Smooth muscle cell (in vitro differentiated cells): Measurements from ENCODE around the gene CRYGS. TPM values are rescaled to one million over a fixed set of nuclear protein-coding genes. Genes with fewer than 3 reads are reported as not detected.

Experiments
- DNase-seq: peaks from one replicate; lab custom pipeline; 2025; ENCODE audit not compliant: unreplicated experiment; lab: John Stamatoyannopoulos, UW
- H2AFZ ChIP-seq: fragments of 200-600 bp; sonication (generic); 2 replicates; pipeline ENCODE4 v1.6.0; 2016; ENCODE audit warnings: antibody characterized with exemption, low read depth, mild to moderate bottlenecking
- H3F3A ChIP-seq: fragments of 200-600 bp; sonication (generic); 2 replicates; pipeline ENCODE4 v1.6.0; 2017; ENCODE audit warnings: antibody characterized with exemption, low read depth
- H3K27ac ChIP-seq: fragments of 200-600 bp; sonication (generic); 2 replicates; pipeline ENCODE4 v1.5.1; 2016; ENCODE audit warnings: low read depth, mild to moderate bottlenecking
- H3K27me3 ChIP-seq: fragments of 200-600 bp; sonication (generic); 2 replicates; pipeline ENCODE4 v1.6.1; 2016; ENCODE audit warnings: low read depth, mild to moderate bottlenecking
- H3K36me3 ChIP-seq: fragments of 200-600 bp; sonication (generic); 2 replicates; pipeline ENCODE4 v1.5.1; 2016; ENCODE audit warnings: low read depth
- H3K4me1 ChIP-seq: fragments of 200-600 bp; sonication (generic); 2 replicates; pipeline ENCODE4 v1.5.1; 2016; ENCODE audit warnings: low read depth
- H3K4me2 ChIP-seq: fragments of 200-600 bp; sonication (generic); 2 replicates; pipeline ENCODE4 v1.6.0; 2016; ENCODE audit warnings: mild to moderate bottlenecking
- H3K4me3 ChIP-seq: fragments of 200-600 bp; sonication (generic); 2 replicates; pipeline ENCODE4 v1.5.1; 2016; ENCODE audit warnings: mild to moderate bottlenecking
- H3K79me2 ChIP-seq: fragments of 200-600 bp; sonication (generic); 2 replicates; pipeline ENCODE4 v1.6.0; 2016; ENCODE audit warnings: low read depth, mild to moderate bottlenecking
- H3K9ac ChIP-seq: fragments of 200-600 bp; sonication (generic); 2 replicates; pipeline ENCODE4 v1.6.0; 2016; ENCODE audit warnings: low read depth
- H3K9me3 ChIP-seq: fragments of 200-600 bp; sonication (generic); replicated peaks from 2 replicates; pipeline ENCODE4 v1.5.1; 2016; ENCODE audit warnings: low read depth
- H4K20me1 ChIP-seq: fragments of 200-600 bp; sonication (generic); 2 replicates; pipeline ENCODE4 v1.6.0; 2016; ENCODE audit warnings: low read depth
- WGBS: methylation state at CpG from one replicate; pipeline ENCODE4 v1.1.7; 2016; ENCODE audit warnings: low lambda C conversion rate; 5-methylcytosine and 5-hydroxymethylcytosine counted together
- polyA plus RNA-seq: library from polyadenylated mRNA; unstranded; fragments of >200 nt; fragmentation: Nextera tagmentation; extraction: Ambion mirVana; gene quantifications from 2 replicates; pipeline ENCODE4 v1.2.1, GENCODE V29; 2016
- total RNA-seq: library from RNA; depleted of rRNA; stranded (reverse); fragments of >200 nt; gene quantifications from 2 replicates; pipeline ENCODE4 v1.2.3, GENCODE V29; 2014
- TF ChIP-seq, protein P1 (sequence below): fragments of 200-600 bp; sonication (generic); IDR thresholded peaks from 2 replicates; pipeline ENCODE4 v1.5.1; 2017; ENCODE audit warnings: borderline replicate concordance, mild to moderate bottlenecking, antibody characterized with exemption; ENCODE audit not compliant: insufficient read depth, poor library complexity, severe bottlenecking

The CRYGS gene
- total and polyA plus RNA-seq, 2 experiments from 2014 or later = 5.5 to 6.6 TPM

DNA sequence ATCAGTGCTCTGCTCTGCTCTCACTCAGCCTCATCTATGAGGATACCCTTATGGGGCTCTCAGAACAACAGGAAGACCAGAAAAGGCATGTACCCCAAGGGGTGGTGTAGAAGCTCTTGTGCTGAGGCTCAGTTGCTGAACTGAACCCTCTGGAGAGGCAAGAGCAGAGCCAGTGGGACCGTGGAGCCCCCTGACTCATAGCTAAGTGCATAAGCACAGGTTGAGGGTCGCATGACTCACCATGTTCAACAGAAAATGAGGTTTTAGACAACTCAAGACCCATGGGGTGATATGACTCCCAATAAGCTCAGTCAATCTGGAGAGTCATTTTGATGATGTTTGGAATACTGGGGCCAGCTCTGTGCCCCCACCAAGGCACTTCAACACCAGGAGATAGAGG lies 37.3 kb downstream of the CRYGS start:
- Histone ChIP-seq H4K20me1 (no peaks in the 10 kb centered on the region), H3K79me2 (no peaks in the 10 kb centered on the region), H3K4me3 (no peak overlapping the region), H3F3A (no peaks in the 10 kb centered on the region), H3K36me3 (no peaks in the 10 kb centered on the region), H3K9ac (no peak overlapping the region), H3K27ac (no peak overlapping the region), H3K4me2 (no peak overlapping the region), H3K4me1 (peaks cover 9% of the 10 kb centered on the region), H2AFZ (no peak overlapping the region), H3K27me3 (peaks cover 6% of the 10 kb centered on the region), H3K9me3 (no peaks in the 10 kb centered on the region)
- 81% methylated on average over 2 of the region's 2 CpGs for WGBS
- no peak for DNase-seq
- TF ChIP-seq, protein P1, sequence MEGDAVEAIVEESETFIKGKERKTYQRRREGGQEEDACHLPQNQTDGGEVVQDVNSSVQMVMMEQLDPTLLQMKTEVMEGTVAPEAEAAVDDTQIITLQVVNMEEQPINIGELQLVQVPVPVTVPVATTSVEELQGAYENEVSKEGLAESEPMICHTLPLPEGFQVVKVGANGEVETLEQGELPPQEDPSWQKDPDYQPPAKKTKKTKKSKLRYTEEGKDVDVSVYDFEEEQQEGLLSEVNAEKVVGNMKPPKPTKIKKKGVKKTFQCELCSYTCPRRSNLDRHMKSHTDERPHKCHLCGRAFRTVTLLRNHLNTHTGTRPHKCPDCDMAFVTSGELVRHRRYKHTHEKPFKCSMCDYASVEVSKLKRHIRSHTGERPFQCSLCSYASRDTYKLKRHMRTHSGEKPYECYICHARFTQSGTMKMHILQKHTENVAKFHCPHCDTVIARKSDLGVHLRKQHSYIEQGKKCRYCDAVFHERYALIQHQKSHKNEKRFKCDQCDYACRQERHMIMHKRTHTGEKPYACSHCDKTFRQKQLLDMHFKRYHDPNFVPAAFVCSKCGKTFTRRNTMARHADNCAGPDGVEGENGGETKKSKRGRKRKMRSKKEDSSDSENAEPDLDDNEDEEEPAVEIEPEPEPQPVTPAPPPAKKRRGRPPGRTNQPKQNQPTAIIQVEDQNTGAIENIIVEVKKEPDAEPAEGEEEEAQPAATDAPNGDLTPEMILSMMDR = no peak

DNA sequence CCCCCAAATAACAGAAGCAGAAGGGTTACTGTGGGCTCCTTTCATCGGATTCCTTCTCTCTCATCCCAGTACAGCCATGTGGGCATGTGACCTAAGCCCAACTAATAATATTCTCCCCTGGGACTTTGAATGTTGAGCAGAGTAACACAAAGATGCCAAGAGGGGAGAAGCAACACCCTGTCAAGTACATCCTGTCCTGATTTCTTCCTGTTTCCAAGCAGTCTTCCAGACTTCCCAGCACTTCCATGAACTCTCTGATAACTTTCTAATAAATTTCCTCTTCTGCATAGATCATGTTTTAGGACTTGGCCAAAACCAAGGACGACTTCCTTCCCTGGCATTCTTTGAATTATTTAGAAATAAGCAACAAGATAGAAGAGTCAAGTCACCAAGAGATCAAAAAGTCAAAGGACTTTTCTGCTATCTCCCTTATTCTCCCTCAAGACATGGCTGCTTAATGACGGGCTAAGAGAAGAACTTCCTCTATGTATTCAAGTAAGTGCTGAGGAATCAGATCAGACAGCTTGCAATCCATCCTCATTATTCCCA lies 37.9 kb downstream of the CRYGS start:
- H3K27me3 ChIP-seq = peaks cover 3% of the 10 kb centered on the region
- 86% methylated on average over 3 of the region's 3 CpGs for WGBS
- no peak overlapping the region for H2AFZ ChIP-seq
- peaks cover 9% of the 10 kb centered on the region for H3K4me1 ChIP-seq
- no peaks in the 10 kb centered on the region for H3K36me3 ChIP-seq
- H3K4me2 ChIP-seq = no peak overlapping the region
- H3K79me2 ChIP-seq = no peaks in the 10 kb centered on the region
- DNase-seq = no peak
- no peaks in the 10 kb centered on the region for H3F3A ChIP-seq
- no peak overlapping the region for H3K4me3 ChIP-seq
- H3K9ac ChIP-seq = no peak overlapping the region
- no peaks in the 10 kb centered on the region for H3K9me3 ChIP-seq
- no peaks in the 10 kb centered on the region for H4K20me1 ChIP-seq
- H3K27ac ChIP-seq = no peak overlapping the region
- TF ChIP-seq, protein P1 = no peak

DNA sequence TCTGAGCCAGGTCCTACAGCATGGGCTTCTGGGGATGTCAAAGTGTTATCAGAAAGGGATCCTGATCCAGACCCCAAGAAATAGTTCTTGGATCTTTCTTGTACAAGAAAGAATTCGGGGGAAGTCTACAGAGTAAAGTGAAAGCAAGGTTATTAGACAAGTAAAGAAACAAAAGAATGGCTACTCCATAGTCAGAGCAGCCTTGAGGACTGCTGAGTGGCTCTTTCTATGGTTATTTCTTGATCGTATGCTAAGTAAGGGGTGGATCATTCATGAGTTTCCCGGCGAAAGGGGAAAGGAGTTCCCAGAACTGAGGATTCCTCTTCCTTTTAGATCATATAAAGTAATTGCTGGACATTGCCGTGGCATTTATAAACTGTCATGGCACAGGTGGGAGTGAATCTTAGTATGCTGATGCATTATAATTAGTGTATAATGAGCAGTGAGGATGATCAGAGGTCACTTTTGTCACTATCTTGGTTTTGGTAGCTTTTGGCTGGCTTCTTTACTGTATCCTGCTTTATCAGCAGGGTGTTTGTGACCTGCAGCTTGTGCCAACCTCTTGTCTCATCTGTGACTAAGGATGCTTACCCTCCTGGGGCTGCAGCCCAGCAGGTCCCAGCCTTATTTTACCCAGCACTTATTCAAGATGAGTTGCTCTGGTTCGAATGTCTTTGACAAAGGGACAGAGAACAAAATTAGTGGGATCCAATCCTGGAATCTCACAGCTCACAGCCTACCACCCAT lies 41.0 kb downstream of the CRYGS start:
- H4K20me1 ChIP-seq = no peaks in the 10 kb centered on the region
- H3K4me1 ChIP-seq = peaks cover 9% of the 10 kb centered on the region
- H3F3A ChIP-seq = no peaks in the 10 kb centered on the region
- no peak overlapping the region for H3K9ac ChIP-seq
- H3K4me3 ChIP-seq = no peak overlapping the region
- H3K79me2 ChIP-seq = no peaks in the 10 kb centered on the region
- H2AFZ ChIP-seq = no peak overlapping the region
- H3K27ac ChIP-seq = no peak overlapping the region
- no peaks in the 10 kb centered on the region for H3K36me3 ChIP-seq
- H3K4me2 ChIP-seq = peak overlapping the region; percentile 14
- DNase-seq = no peak
- WGBS = 85% methylated on average over 6 of the region's 6 CpGs
- TF ChIP-seq, protein P1 = no peak
- no peaks in the 10 kb centered on the region for H3K9me3 ChIP-seq
- peaks cover 3% of the 10 kb centered on the region for H3K27me3 ChIP-seq
